Hematopoietic multipotent progenitor cell treated with erythropoietin and hydrocortisone succinate and interleukin-3 and kit ligand, for 6 days (in vitro differentiated cells): ENCODE results near the gene TBC1D16.

Source experiments
- DNase-seq: peaks from one replicate; pipeline ENCODE4 v3.0.0-alpha.2; 2015

Gene TBC1D16

GRCh38 chr17:79987187-79987934 is 48.3 kb downstream of the TBC1D16 start:
- DNase-seq = no peak

GRCh38 chr17:79986411-79987186 is 49.1 kb downstream of the TBC1D16 start:
- no peak for DNase-seq

- no peak for DNase-seq
Observed at GRCh38 chr17:79985943-79986391, 49.7 kb downstream of the TBC1D16 start.

GRCh38 chr17:79985361-79985942 is 50.2 kb downstream of the TBC1D16 start:
- no peak for DNase-seq

- no peak for DNase-seq
Observed at GRCh38 chr17:79984877-79985276, 50.8 kb downstream of the TBC1D16 start.

- no peak for DNase-seq
Observed at GRCh38 chr17:79984045-79984840, 51.4 kb downstream of the TBC1D16 start.

GRCh38 chr17:79983456-79983855 is 52.2 kb downstream of the TBC1D16 start:
- no peak for DNase-seq

GRCh38 chr17:79982986-79983385 is 52.7 kb downstream of the TBC1D16 start:
- no peak for DNase-seq

GRCh38 chr17:79981661-79982101 is 54.0 kb downstream of the TBC1D16 start:
- no peak for DNase-seq

GRCh38 chr17:79981090-79981489 is 54.6 kb downstream of the TBC1D16 start:
- DNase-seq = no peak

- DNase-seq = no peak
Observed at GRCh38 chr17:79980246-79981043, 55.2 kb downstream of the TBC1D16 start.

- no peak for DNase-seq
Observed at GRCh38 chr17:79979816-79980215, 55.9 kb downstream of the TBC1D16 start.

GRCh38 chr17:79979221-79979741 is 56.4 kb downstream of the TBC1D16 start:
- no peak for DNase-seq

GRCh38 chr17:79978548-79978855 is 57.2 kb downstream of the TBC1D16 start:
- no peak for DNase-seq

GRCh38 chr17:79977708-79978547 is 57.7 kb downstream of the TBC1D16 start:
- no peak for DNase-seq

- no peak for DNase-seq
Observed at GRCh38 chr17:79977161-79977631, 58.5 kb downstream of the TBC1D16 start.

- no peak for DNase-seq
Observed at GRCh38 chr17:79976451-79976850, 59.2 kb downstream of the TBC1D16 start.

GRCh38 chr17:79975498-79976134 is 60.1 kb downstream of the TBC1D16 start:
- no peak for DNase-seq

GRCh38 chr17:79974566-79975497 is 60.8 kb downstream of the TBC1D16 start:
- peak; percentile 35 for DNase-seq
